AG20443 (cell line): Measurements from ENCODE around the gene OPRM1.

Experiments
- DNase-seq: peaks from one replicate; pipeline ENCODE4 v3.0.0; 2012; ENCODE audit warnings: low spot score, mixed read lengths

OPRM1 gene

DNA sequence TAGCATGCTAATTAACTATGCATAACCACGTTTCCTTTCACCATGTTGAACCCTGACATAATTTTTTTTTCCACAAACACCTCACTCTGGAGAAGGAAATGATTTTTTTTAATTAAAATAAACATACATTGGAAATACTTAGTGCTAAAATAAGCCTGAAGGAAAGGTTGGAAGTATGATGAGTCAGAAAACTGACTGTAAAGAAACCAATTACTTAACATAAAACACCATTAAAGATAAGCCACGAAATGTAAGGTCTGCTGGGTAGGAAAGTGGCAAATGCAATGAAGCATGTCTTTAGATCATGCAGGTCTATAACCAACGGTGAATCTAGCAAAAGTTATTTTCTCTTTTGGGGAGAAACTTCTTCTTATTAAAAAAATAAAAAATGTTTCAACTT is 47.5 kb downstream of the OPRM1 start:
- no peak for DNase-seq

DNA sequence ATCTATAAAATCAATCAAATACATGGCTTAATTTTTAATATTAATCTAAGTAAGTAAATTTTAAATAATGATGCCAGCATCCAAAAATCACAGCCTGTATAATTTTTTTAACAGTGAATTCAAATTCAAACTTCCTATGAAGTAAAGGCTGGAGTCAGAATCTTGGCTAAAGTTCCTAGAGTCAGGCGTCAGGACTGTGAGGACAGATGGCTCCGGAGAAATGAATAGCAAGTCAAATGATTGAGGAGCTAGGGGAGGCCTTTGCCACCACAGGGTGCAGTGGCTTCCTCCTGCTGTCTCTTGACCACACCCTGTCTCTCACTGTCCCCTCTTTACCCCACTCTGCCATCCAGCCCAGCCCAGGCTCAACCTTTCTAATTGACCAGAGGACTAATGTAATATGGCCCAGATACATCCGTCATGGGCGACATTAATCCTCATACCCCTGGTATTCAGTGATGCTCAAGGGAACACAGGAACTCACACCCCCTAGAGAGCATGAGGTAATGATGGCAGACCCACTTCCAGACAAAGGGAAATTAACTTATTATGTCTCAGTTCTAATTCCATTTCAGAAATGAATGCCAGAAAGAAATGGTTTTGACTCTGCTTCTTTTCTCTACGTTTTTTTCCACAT is 53.4 kb downstream of the OPRM1 start:
- no peak for DNase-seq

DNA sequence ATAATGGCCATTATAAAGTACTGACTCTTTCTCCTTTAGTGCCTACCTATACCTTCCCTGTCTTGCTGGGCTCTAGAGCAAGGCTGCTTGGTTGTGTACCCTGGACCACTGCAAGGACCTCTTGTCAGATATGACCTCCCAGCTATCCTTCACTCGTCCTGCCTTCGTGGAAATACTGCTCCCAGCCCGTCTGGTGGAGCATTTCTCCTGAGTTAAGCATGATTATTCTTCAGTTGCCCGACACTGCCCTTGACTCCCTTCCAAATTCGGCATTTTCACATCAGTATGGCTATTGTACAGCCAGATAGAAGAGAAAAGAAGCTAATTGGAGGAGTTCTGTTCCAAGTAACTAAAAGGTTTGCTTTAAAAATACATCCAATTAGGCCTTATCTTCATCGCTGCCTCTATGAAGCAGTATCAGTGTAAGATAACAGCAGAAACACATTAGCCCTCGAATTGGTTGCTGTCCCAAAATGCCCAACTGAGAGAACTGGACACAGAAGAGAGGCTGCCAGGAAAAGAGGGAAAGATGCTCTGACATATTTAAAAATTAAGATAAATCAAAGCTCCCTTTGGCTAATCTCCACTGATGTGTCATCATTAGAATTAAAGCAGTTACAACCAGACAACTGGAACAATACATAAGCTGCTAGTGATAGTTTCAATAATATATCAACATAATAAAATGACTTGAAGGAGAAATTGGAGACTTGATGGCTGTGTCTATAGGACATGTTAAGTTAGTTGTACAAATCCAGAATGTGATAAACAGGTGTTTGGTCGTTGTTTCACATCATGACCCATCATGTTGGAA is 54.4 kb downstream of the OPRM1 start:
- DNase-seq: no peak

DNA sequence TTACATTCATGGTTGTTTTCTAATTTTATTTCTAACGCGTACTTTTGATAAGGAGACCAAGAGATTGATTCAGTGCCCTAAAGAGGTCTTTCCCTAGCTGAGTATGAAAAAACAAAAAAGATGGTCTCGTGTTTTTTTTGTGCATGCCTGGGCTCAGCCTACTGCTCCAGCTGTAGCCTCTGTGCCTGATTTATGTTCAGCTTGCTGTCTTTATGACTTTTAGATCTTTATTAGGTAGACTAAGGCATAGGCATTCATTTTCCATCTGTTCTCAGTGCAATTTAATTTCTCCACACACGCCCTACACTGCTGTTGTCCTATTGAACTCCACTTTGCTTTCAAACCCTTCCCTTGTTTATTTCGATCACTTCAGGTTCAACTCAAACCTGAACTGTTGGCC is 56.5 kb downstream of the OPRM1 start:
- DNase-seq: no peak

DNA sequence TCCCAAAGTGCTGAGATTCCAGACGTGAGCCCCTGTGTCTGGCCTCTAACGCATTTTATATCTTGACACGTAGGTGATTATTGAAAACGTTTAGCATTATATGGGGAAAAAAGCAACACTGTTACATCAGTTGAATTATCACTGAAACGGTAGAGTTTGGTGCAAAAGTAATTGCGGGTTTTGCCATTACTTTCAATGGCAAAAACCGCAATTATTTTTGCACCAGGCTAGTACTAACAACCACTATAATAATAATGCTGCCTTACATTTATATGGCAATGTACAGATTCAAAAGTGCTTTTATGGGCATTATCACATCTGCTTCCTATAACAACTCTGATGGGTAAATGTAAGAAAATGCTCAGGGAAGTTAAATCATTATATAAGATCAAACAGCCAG is 57.3 kb downstream of the OPRM1 start:
- no peak for DNase-seq

DNA sequence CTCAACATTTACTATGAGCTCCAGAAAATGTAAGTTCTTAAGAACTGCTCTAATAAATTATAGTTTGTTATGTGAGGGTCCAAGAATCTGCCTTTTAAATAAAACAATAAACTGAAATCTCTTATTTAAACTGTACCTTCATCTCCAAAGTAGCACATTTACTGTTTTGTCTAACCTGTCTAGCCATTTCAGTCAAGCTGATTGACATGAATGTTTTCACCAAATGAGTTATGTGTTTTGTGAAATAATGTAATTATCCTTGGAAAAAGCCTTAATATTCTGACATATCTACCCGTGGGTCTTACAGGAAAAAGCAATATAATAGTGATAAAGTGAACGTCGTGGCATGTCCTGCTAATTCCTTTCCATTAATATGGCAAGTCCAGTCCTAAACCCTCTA is 57.8 kb downstream of the OPRM1 start:
- no peak for DNase-seq

DNA sequence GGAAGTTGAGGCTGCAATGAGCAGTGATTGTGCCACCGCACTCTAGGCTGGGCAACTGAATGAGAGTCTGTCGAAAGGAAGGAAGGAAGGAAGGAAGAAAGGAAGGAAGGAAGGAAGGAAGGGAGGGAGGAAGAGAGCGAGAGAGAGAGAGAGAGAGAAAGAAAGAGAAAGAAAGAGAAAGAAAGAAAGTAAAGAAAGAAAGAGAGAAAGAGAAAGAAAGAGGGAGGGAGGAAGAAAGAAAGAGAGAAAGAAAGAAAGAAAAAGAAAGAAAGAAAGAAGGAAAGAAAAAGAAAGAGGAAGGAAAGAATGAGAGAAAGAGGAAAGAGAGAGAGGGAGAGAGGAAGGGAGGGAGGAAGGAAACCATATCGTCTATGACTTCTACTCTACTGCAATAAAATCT is 60.2 kb downstream of the OPRM1 start:
- no peak for DNase-seq

DNA sequence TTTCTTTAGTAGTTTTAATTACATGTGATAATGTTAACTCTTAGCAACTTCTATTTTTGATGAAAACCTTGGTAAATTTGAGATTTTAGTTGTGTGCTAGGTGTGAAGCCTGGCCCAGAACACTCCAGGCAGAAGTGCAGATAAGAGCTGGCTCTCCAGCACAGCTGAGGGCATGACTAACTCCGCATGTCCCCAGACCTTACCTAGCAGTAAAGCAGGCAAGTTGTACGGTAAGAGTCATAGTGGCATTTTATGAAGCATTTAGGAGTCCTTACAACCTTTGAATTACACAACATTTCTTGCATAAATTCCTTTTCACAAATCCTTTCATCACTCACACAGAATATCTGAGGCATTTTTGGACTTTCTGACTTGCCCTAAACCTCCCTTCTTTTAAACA is 67.2 kb downstream of the OPRM1 start:
- DNase-seq: no peak

DNA sequence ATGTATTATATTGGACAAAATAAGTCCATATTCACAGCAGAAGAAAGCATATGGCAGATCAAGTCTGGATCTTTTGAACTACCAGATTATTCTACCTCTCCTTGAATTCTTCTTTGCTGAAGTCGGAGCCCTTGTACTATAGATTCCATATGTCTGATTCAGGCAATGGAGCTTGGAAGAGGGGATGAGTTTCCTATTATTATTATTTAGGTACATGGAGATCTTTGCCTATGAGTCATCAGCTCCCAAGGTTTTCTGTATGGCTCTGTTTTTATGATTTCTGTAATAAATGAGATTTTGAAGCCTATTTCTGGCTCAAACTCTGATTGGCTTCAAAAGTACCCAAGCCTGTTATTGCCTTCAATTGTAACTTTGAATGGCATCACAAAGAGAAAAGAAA is 72.0 kb downstream of the OPRM1 start:
- no peak for DNase-seq

DNA sequence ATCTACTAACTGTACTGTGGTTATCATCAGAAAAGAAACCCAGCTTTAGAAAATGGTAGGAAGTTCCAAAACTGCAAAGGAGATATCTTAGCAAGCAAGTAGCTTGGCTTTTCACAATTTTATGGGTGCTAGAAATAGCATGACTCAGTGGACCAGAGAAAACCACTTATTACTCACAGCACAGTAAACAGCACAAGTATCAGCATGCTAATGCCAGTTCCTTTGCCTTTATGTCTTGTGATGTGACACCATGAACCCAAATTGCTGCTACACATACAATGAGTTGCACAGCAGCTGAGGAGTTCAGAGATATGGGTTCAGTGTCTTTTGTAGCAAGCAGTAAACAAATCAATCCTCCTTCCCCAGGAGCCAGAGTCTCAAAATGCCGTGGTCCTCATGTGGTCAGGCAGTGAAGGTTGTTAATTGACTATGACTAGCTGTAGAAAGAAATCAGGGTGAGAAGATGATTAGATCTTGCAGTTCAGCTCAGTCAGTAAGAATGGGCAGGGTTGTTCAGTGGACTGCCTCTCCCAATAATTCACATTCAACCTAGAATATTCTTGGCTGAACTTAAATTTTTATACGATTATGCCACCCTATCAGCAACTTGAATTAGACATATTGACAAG is 73.3 kb downstream of the OPRM1 start:
- no peak for DNase-seq

DNA sequence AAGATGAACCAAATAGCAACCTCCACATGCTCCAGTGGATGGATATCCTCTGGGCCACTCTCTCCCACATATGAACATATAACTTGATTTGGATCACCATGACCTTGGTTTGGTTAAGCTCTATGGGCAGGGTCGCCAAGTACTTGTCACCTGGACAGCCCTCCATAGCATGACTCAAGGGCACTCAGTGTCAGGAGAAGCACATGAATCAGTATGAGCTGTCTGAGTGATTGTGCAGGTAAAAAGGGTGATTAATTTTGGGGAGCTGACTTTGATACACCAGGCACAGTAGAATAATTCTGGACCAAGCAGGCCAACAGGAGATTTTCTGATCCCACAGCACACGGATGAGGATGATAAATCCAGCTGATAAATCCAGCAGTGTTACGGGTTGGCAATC is 74.4 kb downstream of the OPRM1 start:
- no peak for DNase-seq

DNA sequence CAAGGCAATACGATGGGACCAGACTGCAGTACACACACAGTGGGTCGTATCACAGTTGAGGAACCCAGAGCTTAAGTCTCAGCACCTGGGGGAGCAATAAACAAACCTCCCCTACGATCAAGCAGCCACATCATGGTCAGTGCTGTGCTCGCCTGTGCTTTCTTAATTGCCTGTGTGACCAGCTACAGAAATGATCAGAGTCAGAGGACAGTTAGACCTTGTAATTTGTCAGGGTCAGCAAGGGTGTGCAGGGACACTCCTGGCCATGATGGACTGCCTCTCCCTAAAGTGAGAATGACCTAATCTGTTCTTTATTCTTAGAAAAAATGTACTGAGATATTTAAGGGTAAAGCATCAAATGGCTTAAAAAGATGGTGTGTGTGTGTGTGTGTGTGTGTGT is 78.4 kb downstream of the OPRM1 start:
- no peak for DNase-seq

DNA sequence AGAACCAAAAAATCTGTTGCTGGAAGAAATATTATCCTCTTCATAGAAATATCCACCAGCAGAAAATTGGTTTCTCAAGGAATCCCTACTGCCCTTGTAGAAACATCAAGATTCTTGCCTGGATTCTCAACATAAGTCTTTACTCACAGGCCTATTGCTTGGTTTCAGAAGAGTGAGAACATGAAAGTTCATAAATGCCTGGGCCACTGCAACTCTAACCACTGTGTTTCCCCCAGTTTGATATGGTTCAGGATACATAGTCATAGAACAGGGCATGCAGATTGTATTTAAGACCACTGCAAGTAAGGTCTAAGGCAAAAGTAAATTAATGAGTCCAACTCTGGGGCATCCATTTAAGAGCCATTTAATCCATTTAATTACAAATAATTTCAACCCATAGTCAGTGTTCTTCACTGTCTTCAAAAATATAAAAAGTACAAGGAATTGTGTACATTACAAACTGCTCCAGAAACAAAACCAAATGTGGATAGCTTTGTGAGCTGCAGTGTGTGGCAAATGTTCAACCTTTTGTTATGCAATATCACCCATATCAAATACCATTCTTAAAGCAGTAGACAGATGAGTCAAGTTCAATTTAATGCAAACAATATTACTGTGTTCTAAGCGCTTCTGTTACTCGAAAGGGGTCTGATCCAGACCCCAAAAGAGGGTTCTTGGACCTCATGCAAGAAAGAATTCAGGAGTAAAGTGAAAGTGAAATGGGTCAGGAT is 83.3 kb downstream of the OPRM1 start:
- no peak for DNase-seq

DNA sequence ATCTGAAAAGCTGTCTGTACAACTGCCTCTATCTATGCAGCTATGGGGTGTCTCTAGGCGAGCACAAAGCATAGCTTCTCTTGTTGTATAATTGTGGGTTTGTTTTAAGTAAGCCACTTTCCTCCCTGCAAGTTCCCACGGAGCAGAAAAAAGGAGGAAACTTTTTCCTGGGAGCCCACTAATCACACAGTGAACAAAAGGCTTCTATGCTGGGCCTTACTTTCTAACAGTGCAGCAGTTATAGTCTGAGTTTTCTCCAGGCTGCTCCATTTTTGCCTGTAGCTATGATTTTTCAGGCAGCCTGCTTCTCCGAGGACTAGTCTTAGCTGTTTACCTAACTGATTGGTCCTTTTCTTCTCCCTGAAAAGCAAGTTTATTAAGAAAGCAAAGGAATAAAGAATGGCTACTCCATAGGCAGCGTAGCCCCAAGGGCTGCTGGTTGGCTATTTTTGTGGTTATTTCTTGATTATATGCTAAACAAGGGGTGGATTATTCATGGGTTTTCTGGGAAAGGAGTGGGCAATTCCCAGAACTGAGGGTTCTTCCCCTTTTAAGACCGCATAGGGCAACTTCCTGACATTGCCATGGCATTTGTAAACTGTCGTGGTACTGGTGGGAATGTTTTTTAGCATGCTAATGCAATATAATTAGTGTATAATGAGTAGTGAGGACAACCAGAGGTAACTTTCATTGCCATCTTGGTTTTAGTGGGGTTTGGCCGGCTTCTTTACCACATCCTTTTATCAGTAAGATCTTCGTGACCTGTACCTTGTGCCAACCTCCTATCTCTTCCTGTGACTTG is 84.3 kb downstream of the OPRM1 start:
- no peak for DNase-seq

DNA sequence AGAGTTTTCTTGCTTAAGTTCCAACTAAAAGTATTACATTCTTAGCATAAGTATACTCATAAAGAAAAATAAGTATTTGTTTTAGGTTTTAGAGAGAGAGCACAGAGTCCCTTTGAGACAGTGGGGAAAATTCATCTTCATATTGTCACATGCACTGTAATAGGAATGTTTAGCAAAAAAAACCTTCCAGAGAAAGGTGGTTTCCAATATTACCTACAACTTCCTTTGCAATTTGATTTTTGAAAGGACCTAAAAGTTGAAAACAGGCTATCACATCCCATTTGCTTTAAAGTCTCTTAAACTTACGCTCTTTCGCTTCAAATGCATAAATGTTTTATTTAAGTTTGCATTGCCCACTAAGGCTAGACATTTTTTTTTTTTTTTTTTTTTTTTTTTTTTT is 86.4 kb downstream of the OPRM1 start:
- DNase-seq: no peak

DNA sequence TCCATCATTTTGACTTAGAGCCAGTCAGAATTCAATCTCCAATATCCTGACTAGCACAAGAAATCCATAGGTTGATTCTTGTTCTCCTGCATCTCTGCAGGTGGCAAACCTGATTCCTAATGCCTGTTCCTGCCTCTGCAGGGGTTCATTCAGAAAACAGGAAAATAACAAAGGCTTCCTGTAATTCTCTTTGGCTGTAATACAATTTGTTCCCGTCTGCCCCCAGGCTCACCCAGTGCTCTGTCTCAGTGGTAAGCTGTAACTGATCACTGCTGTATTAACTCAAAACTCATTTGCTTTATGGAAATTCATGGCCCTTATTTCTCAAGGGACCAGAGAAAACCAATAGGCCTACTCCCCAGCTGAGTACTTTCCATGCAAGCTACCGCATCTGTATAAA is 88.6 kb downstream of the OPRM1 start:
- no peak for DNase-seq

DNA sequence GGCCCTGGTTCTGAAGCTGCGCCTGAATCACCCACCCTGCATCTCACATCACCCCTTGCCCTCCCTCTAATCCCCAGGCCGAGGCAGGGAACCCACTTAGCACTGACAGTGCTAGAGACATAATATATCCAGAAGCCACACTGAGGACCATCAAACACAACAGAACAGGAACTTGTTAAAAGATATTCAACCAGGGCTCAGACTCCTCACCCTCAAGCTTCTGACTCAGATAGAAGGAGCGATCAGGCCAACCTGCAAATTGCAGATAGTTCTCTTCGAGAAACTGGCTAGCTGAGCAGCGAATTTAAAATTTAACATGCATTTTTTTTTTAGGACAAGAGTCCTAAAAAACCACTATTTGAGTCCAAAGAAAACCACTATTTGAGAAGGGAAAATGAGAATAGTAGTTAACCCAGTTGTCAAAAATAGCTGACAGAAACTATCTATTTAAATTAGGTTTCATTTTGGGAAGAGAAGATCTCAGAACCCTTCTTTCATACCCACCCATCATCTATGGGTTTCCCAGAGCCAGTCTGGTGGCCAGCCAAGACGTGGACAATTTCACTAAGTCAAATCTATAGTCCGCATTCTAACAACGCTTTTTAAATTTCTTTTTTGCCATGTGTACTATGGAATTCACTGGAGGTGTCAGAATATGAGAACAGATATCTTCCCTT is 95.6 kb downstream of the OPRM1 start:
- no peak for DNase-seq

DNA sequence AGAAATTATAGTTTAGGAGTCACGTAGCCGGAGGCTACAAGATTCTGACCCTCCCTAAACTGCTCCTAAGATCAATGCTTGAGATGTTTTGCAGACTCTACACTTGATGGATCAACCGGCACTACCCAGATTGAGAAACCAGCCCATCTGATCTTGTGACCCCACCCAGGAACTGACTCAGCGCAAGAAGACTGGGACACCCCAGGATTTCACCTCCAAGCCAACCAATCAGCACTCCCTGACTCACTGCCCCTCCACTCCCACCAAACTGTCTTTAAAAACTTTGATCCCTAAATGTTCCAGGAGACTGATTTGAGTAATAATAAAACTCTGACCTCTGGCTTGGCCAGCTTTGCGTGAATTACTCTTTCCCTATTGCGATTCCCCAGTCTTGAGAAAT is 99.8 kb downstream of the OPRM1 start:
- no peak for DNase-seq

DNA sequence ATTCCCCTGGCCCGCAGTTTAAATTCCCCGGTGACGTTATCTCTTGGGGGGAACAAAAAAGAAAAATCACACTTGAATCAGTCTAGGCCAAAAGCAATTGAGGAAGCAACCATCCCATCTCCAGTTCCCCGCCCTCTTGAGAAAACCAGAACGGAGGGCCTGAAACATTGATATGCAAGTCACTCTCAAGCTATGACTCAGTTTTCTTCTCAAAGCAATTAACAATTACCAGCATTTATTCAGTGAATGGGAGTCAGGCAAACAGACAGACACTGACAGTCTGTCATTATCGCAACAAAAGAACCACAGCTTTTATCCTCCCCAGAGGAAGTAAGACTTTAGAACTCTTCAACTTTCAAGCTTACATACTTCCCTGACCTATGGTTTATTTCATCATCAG is 100.9 kb downstream of the OPRM1 start:
- no peak for DNase-seq

DNA sequence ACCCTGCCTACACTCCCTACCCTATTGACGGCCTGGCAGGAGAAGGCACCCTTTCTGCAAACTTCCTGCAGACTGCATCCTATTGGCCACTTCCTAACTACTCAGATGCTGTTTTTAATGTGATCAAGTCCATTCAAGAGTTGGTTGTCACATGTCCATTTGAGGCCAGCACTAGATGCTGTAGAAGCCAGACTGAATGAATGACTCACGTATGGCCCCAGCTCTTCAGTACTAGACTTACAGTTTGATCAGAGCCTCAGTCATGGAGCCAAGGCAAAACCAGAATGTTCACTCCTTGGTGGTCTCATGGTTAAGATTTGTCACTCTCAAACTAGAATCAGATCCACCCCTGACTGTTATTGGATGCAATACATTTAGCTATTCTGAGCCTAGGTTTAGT is 101.7 kb downstream of the OPRM1 start:
- no peak for DNase-seq

DNA sequence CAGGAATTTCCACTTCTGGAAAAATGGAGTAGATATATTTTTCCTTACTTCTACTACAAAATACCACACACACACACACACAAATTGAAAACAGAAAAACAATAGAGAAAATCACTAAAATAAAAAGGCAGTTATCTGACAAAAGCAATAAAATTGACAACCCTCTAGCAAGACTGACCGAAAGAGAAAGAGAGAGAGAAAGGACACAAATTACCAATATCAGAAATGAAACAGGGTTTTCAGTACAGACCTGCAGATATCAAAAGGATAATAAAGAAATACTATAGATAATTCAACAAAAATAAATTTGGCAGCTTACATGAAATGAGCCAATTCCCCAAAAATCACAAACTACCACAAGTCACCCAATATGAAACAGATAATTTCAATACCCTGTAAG is 104.7 kb downstream of the OPRM1 start:
- no peak for DNase-seq
